ENCODE results near the gene SIPA1.

Gene SIPA1

DNA sequence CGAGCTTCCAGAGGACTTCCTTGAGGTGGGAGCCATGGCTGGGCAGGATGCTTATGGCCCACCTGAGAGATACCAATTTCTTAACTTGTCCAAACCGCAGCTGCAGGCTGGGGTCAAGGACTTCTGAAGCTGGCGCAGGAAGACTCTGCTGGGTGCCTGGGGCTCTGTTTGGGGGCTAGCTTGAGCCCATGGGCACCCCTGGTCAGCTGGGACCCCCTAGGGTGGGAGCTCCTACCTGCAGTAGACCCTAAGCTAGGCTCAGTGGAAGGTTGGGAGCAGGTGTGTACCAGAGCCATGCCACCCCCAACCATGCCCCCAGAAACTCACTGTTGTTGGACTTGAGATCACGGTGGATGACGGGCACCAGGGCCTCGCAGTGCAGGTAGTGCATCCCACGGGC is 25.2 kb upstream of the SIPA1 start:
- DNase-seq (ENCODE audit: low read depth, low spot score) = no peak
- TF ChIP-seq EZH2 (IDR thresholded peaks at IDR 0.05) = no peak
- no peak for TF ChIP-seq FOXP2 (optimal IDR thresholded peaks at IDR 0.05; ENCODE audit: control extremely low read depth, extremely low read length, insufficient read depth)
- TF ChIP-seq POLR2AphosphoS5 (IDR thresholded peaks at IDR 0.05; ENCODE audit: borderline replicate concordance, low read depth, low read length) = no peak
- Histone ChIP-seq H3K9ac (ENCODE audit: insufficient read length) (peak overlapping the region; percentile 90), H3K4me3 (peak overlapping the region; percentile 91), H3K9me3 (ENCODE audit: low read depth, low read length) (no peaks in the 10 kb centered on the region), H3K27ac (no peak overlapping the region), H3K36me3 (ENCODE audit: insufficient read depth, low read length) (peaks cover 6% of the 10 kb centered on the region; the same call in 1 of the 2 replicates)

DNA sequence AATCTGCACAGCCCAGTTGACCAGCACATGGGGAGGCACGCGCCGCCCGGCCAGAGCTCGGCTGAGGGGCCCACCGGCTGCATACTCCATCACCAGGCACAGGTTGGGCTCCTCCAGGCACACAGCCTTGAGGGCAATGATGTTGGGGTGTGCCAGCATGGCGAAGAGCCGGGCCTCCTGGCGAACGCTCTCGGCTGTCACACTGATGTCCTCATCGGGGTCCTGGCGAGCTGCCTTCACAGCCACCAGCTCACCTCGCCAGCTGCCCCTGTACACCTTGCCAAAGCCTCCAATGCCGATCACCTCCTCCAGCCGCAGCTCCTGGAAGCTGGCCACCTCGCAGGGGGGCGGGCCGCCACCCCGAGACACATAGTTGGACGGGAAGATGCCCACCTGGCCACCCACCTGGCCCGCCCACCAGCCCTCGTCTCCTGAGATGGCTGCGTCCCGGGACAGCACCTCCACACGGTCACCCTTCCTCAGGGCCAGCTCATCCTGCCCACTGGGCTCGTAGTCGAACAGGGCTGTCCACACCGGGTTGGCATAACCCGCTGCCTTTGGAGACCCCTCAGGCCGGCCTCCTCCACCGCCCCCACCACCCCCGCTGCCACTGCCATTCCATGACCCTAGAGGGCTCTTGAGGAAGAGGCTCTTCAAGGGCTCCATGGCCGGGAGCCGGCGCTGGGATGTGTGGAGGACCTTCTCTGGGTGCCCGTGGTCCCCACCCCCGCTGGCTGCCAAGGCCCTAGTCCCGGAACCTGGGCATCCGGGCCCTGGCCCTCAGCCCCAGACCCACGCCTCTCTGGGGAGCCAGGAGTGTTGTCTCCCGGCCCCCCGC is 24.6 kb upstream of the SIPA1 start:
- H3K36me3 ChIP-seq (ENCODE audit: insufficient read depth, low read length) = peaks cover 11% of the 10 kb centered on the region; the same call in 1 of the 2 replicates
- H3K9ac ChIP-seq (ENCODE audit: insufficient read length) = peak overlapping the region; percentile 90
- H3K9me3 ChIP-seq (ENCODE audit: low read depth, low read length) = no peaks in the 10 kb centered on the region
- TF ChIP-seq POLR2AphosphoS5 (IDR thresholded peaks at IDR 0.05; ENCODE audit: borderline replicate concordance, low read depth, low read length) = no peak
- no peak for TF ChIP-seq EZH2 (IDR thresholded peaks at IDR 0.05)
- TF ChIP-seq FOXP2 (optimal IDR thresholded peaks at IDR 0.05; ENCODE audit: control extremely low read depth, extremely low read length, insufficient read depth) = no peak
- H3K27ac ChIP-seq = peak overlapping the region; percentile 79
- no peak for DNase-seq (ENCODE audit: low read depth, low spot score)
- peak overlapping the region; percentile 91 for H3K4me3 ChIP-seq

DNA sequence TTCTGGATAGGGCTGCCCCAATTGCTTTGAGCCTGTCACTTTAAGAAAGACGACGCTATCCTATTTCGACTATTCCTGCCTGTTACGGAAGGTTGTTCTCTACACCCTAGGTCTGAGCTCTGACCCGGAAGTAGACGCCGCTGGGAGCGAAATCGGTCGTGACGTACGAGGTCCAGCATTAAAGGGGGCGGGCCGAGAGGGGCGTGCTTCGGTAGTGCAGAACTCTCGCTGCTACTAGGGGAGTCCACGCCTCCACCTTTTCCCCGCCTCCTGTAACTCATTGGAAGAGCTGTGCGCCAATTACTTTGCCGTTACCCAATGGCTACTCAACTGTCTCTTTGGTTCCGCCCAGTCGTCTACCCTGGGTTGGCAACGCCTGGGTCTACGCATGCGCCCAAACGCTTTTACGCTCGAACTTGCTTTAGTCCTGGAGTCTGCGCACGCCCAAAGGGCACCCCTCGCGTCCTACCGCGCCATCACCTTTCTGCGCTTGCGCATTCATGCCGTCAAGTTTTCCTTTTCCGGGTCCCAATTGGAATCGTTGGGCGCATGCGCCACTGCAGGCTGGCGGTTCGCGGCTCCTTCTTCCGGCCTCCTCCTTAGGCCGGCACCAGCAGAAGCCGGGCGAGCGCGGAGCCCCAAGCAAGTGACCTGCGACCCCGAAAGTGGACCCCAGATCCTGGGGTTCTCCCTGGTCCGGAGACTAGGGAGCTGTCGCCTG is 22.5 kb upstream of the SIPA1 start, which contains the start of gene PCNX3:
PCNX3 (plus strand) TSS at position 548 of the 721 bp plus-strand sequence. CDS start 536 bp downstream, outside the sequence.
- no peak for TF ChIP-seq EZH2 (IDR thresholded peaks at IDR 0.05)
- no peak for TF ChIP-seq FOXP2 (optimal IDR thresholded peaks at IDR 0.05; ENCODE audit: control extremely low read depth, extremely low read length, insufficient read depth)
- peak; percentile 65; the same call in 1 of the 2 replicates for TF ChIP-seq POLR2AphosphoS5 (IDR thresholded peaks at IDR 0.05; ENCODE audit: borderline replicate concordance, low read depth, low read length)
- peak; percentile 100 for DNase-seq (ENCODE audit: low read depth, low spot score)
- Histone ChIP-seq H3K9ac (ENCODE audit: insufficient read length) (peak within 1 kb of the TSS; percentile 90), H3K4me3 (peak within 1 kb of the TSS; percentile 91), H3K9me3 (ENCODE audit: low read depth, low read length) (no peaks in the 10 kb centered on the region), H3K27ac (peak within 1 kb of the TSS; percentile 90), H3K36me3 (ENCODE audit: insufficient read depth, low read length) (peaks cover 21% of the 10 kb centered on the region; the same call in 1 of the 2 replicates)

DNA sequence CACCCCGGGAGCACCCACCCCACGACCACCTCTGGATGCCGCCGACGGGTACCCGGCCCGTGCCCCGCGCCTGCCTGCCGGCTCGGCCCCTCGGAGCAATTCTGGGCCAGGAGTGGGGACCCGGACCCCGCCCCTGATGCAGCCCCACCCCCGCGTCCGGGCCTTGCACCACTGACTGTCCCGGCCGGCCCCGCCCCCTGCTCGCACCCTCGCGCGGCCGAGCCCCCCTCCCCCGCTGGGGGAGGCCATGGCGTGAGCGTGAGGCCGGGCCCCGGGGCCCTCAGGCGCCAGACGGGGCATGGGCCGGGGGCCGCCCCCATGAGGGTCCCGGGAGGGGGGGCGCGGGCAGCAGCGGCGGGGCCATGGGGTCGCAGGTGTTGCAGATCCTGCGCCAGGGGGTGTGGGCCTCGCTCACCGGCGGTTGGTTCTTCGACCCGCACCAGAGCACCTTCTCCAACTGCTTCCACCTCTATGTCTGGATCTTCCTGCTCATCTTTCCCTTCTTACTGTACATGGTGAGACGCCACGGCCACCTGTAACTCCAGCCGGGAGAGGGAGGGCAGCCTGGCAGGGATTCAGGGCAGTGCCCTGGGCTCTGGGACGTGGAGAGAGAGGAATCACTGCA is 21.8 kb upstream of the SIPA1 start:
- H3K36me3 ChIP-seq (ENCODE audit: insufficient read depth, low read length) = peaks cover 21% of the 10 kb centered on the region; the same call in 1 of the 2 replicates
- H3K4me3 ChIP-seq = peak overlapping the region; percentile 91
- H3K9ac ChIP-seq (ENCODE audit: insufficient read length) = peak overlapping the region; percentile 89
- H3K9me3 ChIP-seq (ENCODE audit: low read depth, low read length) = no peaks in the 10 kb centered on the region
- no peak for DNase-seq (ENCODE audit: low read depth, low spot score)
- H3K27ac ChIP-seq = peak overlapping the region; percentile 55; the same call in 1 of the 2 replicates
- no peak for TF ChIP-seq FOXP2 (optimal IDR thresholded peaks at IDR 0.05; ENCODE audit: control extremely low read depth, extremely low read length, insufficient read depth)
- no peak for TF ChIP-seq EZH2 (IDR thresholded peaks at IDR 0.05)
- TF ChIP-seq POLR2AphosphoS5 (IDR thresholded peaks at IDR 0.05; ENCODE audit: borderline replicate concordance, low read depth, low read length) = no peak

DNA sequence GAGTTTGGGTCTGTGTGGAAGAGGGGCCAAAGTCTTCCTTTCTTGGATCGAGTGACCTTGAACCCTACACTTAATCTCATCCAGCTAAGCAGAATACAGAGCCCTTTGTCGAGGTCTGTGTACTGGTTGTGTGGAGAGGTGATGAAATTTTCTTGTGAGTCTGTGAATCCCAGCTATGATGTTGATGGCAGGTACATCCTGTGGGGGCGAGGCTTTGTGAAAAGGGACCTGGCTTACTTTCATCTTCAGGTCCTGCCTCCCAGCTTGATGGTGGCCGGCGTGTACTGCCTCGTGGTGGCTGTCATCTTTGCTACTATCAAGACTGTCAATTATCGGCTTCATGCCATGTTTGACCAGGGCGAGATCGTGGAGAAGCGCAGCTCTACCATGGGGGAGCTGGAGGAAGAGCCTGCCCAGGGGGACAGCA is 21.3 kb upstream of the SIPA1 start:
- H3K36me3 ChIP-seq (ENCODE audit: insufficient read depth, low read length) = peaks cover 21% of the 10 kb centered on the region; the same call in 1 of the 2 replicates
- DNase-seq (ENCODE audit: low read depth, low spot score) = no peak
- TF ChIP-seq POLR2AphosphoS5 (IDR thresholded peaks at IDR 0.05; ENCODE audit: borderline replicate concordance, low read depth, low read length) (no peak), FOXP2 (optimal IDR thresholded peaks at IDR 0.05; ENCODE audit: control extremely low read depth, extremely low read length, insufficient read depth) (no peak)
- no peaks in the 10 kb centered on the region for H3K9me3 ChIP-seq (ENCODE audit: low read depth, low read length)
- peak overlapping the region; percentile 91 for H3K4me3 ChIP-seq
- H3K27ac ChIP-seq = no peak overlapping the region
- peak overlapping the region; percentile 89 for H3K9ac ChIP-seq (ENCODE audit: insufficient read length)

DNA sequence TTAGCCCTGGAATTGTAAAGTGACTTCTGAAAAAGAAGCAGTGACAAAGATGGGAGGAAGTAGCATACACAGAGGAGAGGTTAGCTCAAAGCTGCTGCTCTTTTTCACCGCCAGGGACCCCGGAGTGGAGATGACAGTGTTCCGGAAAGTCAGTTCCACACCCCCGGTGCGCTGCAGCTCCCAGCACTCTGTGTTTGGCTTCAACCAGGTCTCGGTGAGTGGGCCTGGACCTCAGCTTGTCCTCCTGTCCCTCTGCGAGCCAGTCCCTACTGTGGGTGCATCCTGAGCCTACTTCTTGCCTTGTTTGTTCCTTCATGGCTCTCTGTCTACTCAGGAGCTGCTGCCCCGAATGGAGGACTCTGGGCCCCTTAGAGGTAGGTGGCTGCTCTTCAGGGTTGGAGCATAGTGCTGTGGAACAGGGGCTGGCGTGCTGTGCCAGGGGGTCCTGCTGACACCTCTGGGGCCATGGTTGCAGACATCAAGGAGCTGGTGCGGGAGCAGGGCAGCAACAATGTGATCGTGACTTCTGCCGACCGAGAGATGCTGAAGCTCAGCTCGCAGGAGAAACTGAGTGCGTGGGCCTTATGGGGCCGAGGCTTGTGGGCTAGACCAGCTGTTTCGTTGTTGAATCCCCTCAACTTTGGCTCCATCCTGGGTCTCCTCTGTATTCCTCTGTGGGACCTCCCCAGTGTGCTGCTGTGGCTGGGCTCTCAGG is 20.6 kb upstream of the SIPA1 start:
- TF ChIP-seq POLR2AphosphoS5 (IDR thresholded peaks at IDR 0.05; ENCODE audit: borderline replicate concordance, low read depth, low read length) = no peak
- no peak for TF ChIP-seq EZH2 (IDR thresholded peaks at IDR 0.05)
- TF ChIP-seq FOXP2 (optimal IDR thresholded peaks at IDR 0.05; ENCODE audit: control extremely low read depth, extremely low read length, insufficient read depth) = no peak
- no peak overlapping the region for H3K27ac ChIP-seq
- peak overlapping the region; percentile 91 for H3K4me3 ChIP-seq
- no peaks in the 10 kb centered on the region for H3K9me3 ChIP-seq (ENCODE audit: low read depth, low read length)
- peak overlapping the region; percentile 89 for H3K9ac ChIP-seq (ENCODE audit: insufficient read length)
- no peak for DNase-seq (ENCODE audit: low read depth, low spot score)
- H3K36me3 ChIP-seq (ENCODE audit: insufficient read depth, low read length) = peaks cover 21% of the 10 kb centered on the region; the same call in 1 of the 2 replicates

DNA sequence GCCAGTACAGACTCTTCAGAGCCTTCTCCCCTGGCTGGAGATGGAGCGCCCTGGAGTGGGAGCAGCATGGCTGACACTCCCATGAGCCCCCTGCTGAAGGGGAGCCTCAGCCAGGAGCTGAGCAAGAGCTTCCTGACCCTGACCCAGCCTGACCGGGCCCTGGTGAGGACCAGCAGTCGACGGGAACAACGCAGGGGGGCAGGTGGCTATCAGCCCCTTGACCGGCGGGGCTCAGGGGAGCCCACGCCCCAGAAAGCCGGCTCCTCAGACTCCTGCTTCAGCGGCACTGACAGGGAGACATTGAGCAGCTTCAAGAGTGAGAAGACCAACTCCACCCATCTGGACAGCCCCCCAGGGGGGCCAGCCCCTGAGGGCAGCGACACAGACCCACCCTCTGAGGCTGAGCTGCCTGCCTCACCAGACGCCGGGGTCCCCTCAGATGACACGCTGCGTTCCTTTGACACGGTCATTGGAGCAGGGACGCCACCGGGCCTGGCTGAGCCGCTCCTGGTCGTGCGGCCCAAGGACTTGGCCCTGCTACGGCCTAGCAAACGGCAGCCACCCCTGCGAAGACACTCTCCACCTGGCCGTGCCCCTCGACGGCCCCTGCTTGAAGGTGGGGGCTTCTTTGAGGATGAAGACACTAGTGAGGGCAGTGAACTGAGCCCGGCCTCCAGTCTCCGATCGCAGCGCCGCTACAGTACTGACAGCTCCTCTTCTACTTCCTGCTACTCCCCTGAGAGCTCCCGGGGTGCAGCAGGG is 19.7 kb upstream of the SIPA1 start:
- no peak for DNase-seq (ENCODE audit: low read depth, low spot score)
- Histone ChIP-seq H3K9ac (ENCODE audit: insufficient read length) (no peak overlapping the region), H3K9me3 (ENCODE audit: low read depth, low read length) (no peaks in the 10 kb centered on the region), H3K36me3 (ENCODE audit: insufficient read depth, low read length) (peaks cover 21% of the 10 kb centered on the region; the same call in 1 of the 2 replicates), H3K27ac (no peak overlapping the region), H3K4me3 (no peak overlapping the region)
- TF ChIP-seq EZH2 (IDR thresholded peaks at IDR 0.05) (no peak), FOXP2 (optimal IDR thresholded peaks at IDR 0.05; ENCODE audit: control extremely low read depth, extremely low read length, insufficient read depth) (no peak), POLR2AphosphoS5 (IDR thresholded peaks at IDR 0.05; ENCODE audit: borderline replicate concordance, low read depth, low read length) (no peak)
